GM23338 (cell line): ENCODE results near the gene THUMPD3. TPM values are rescaled to one million over a fixed set of nuclear protein-coding genes. Genes with fewer than 3 reads are reported as not detected.

Source experiments
- ATAC-seq: fragments of 200-7000 bp; cut with Tn5 transposase; 3 replicates; pipeline ENCODE4 v1.9.1; 2020
- DNase-seq: peaks from one replicate; pipeline ENCODE4 v3.0.0-alpha.2; 2015; ENCODE audit warnings: low spot score
- H2AFZ ChIP-seq: fragments of 200-600 bp; sonication (generic); 2 replicates; pipeline ENCODE4 v1.8.0; 2016; ENCODE audit warnings: antibody characterized with exemption, mild to moderate bottlenecking, moderate library complexity
- H3F3A ChIP-seq: fragments of 200-600 bp; sonication (generic); replicated peaks from 2 replicates; pipeline ENCODE4 v1.8.0; 2017; ENCODE audit warnings: antibody characterized with exemption, mixed run types, low read depth
- H3K27ac ChIP-seq: fragments of 200-600 bp; sonication (generic); 2 replicates; pipeline ENCODE4 v1.6.1; 2016; ENCODE audit warnings: low read depth
- H3K27me3 ChIP-seq: fragments of 200-600 bp; sonication (generic); 2 replicates; pipeline ENCODE4 v1.8.0; 2016; ENCODE audit warnings: mild to moderate bottlenecking, mixed run types, moderate library complexity; ENCODE audit not compliant: insufficient read depth
- H3K36me3 ChIP-seq: fragments of 200-600 bp; sonication (generic); 2 replicates; pipeline ENCODE4 v1.8.0; 2016; ENCODE audit warnings: mild to moderate bottlenecking; ENCODE audit not compliant: insufficient read depth
- H3K4me1 ChIP-seq: fragments of 200-600 bp; sonication (generic); 2 replicates; pipeline ENCODE4 v1.8.0; 2016; ENCODE audit warnings: mild to moderate bottlenecking, moderate library complexity; ENCODE audit not compliant: insufficient read depth
- H3K4me2 ChIP-seq: fragments of 200-600 bp; sonication (generic); 2 replicates; pipeline ENCODE4 v1.7.1; 2017; ENCODE audit warnings: mixed run types
- H3K4me3 ChIP-seq: fragments of 200-600 bp; sonication (generic); 2 replicates; pipeline ENCODE4 v1.6.1; 2016; ENCODE audit warnings: mixed run types
- H3K79me2 ChIP-seq: fragments of 200-600 bp; sonication (generic); replicated peaks from 2 replicates; pipeline ENCODE4 v1.8.0; 2017; ENCODE audit warnings: mild to moderate bottlenecking; ENCODE audit not compliant: insufficient read depth
- H3K9me2 ChIP-seq: fragments of 200-600 bp; sonication (generic); 2 replicates; pipeline ENCODE4 v1.8.0; 2017; ENCODE audit not compliant: insufficient read depth
- H4K20me1 ChIP-seq: fragments of 200-600 bp; sonication (generic); replicated peaks from 2 replicates; pipeline ENCODE4 v1.8.0; 2017; ENCODE audit warnings: mild to moderate bottlenecking; ENCODE audit not compliant: insufficient read depth
- H3K27ac Mint-ChIP-seq: 2 replicates; pipeline ENCODE4 v1.8.0; 2020; ENCODE audit warnings: inconsistent platforms, mild to moderate bottlenecking, moderate library complexity, mixed read lengths
- H3K27me3 Mint-ChIP-seq: 3 replicates; pipeline ENCODE4 v1.8.0; 2022; ENCODE audit warnings: low read depth, mild to moderate bottlenecking, moderate library complexity, mixed read lengths, inconsistent platforms; ENCODE audit not compliant: insufficient read depth, poor library complexity
- H3K36me3 Mint-ChIP-seq: 3 replicates; pipeline ENCODE4 v1.8.0; 2021; ENCODE audit warnings: low read depth, mild to moderate bottlenecking, inconsistent platforms, moderate library complexity, mixed read lengths
- H3K4me1 Mint-ChIP-seq: 3 replicates; pipeline ENCODE4 v1.8.0; 2020; ENCODE audit warnings: mild to moderate bottlenecking, inconsistent platforms, mixed read lengths
- H3K4me3 Mint-ChIP-seq: 3 replicates; pipeline ENCODE4 v1.8.0; 2021; ENCODE audit warnings: moderate library complexity, mild to moderate bottlenecking, inconsistent platforms, mixed read lengths
- H3K9me3 Mint-ChIP-seq: 3 replicates; pipeline ENCODE4 v1.8.0; 2020; ENCODE audit warnings: moderate library complexity, mild to moderate bottlenecking, inconsistent platforms, mixed read lengths
- CREB1 ChIP-seq: fragments of 250-450 bp; sonication (Bioruptor Pico); IDR thresholded peaks from 2 replicates; pipeline ENCODE4 v1.5.0; 2020; ENCODE audit warnings: low read depth, mild to moderate bottlenecking, moderate library complexity
- ETS1 ChIP-seq: IDR thresholded peaks from 2 replicates; pipeline ENCODE4 v1.6.1; 2016; ENCODE audit warnings: antibody characterized with exemption
- JUNB ChIP-seq: IDR thresholded peaks from one replicate; pipeline ENCODE4 v1.6.1; 2016; ENCODE audit warnings: antibody characterized with exemption; ENCODE audit not compliant: unreplicated experiment
- POLR2AphosphoS5 ChIP-seq: IDR thresholded peaks from 2 replicates; pipeline ENCODE4 v1.6.1; 2016; ENCODE audit warnings: antibody characterized with exemption, low read depth
- ZNF114 ChIP-seq: fragments of 250-450 bp; sonication (Bioruptor Pico); IDR thresholded peaks from 2 replicates; pipeline ENCODE4 v1.5.0; 2020; ENCODE audit warnings: mild to moderate bottlenecking, moderate library complexity
- polyA plus RNA-seq: library from polyadenylated mRNA; unstranded; fragments of >200 nt; fragmentation: Nextera tagmentation; extraction: Ambion mirVana; gene quantifications from 2 replicates; pipeline ENCODE4 v1.2.1, GENCODE V29; 2016
- total RNA-seq: library from RNA; depleted of rRNA; stranded (reverse); fragments of >200 nt; shearing (Covaris generic); gene quantifications from 2 replicates; pipeline ENCODE4 v1.2.3, GENCODE V29; 2014
- TF ChIP-seq, protein P1 (sequence below), 2 experiments: fragments of 200-600 bp in 1 of 2; sonication (generic) in 1 of 2; conservative IDR thresholded peaks; 2 replicates each; pipeline versions ENCODE4 v1.5.1 to v1.6.1; 2016 to 2017; ENCODE audit warnings: antibody characterized with exemption in 2 of 2, low read depth in 2 of 2, mild to moderate bottlenecking in 2 of 2, moderate library complexity in 1 of 2

Gene THUMPD3
- total and polyA plus RNA-seq, 2 experiments from 2014 or later = 30.1 to 54.1 TPM

DNA sequence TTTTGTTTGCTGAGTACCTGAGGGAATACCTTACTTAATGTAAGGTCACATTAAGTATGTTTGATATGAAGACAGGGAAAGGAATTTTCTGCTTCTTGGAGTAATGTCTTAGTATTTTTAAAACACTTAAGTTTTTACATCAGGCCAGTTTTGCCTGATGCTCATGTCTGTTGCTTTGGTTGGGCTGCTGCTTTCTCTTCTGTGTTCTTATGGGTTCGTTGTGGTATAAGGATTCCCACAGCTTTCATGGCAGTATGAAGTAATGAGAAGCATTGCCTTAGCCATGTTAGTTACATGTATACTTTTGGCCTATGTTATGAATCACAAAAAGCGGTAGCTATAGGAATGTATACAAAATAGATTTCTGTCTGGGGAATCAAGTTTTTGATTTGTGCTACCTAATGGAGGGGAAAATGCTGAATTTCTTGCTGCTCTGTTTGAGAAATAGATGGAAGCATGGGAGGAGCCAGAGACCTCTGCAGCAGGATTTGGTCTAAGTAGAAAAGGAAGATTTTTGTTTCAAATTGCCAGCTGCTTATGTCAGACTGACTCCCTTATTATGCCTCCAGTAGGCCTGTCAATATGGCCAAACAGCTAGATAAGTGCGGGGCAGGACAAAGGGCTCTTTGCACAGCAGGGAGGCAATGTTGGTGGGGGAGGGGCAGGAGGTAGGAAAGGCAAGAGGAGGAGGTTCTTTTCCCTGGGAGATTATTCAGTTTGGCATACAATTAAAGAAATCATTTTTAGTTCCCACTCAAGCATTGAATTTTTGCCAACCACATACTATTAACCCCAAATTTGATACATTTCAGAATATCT, 39.8 kb downstream of the THUMPD3 start:
- TF ChIP-seq POLR2AphosphoS5 (peak; percentile 26; the same call in 1 of the 2 replicates), CREB1 (CRISPR knock-in tag) (no peak; the same call in 1 of the 2 replicates), JUNB (no peak), ZNF114 (no peak)
- peak; percentile 58 for ATAC-seq
- no peaks in the 10 kb centered on the region; the same call in 2 of the 3 replicates for H3K9me3 Mint-ChIP-seq
- peak overlapping the region; percentile 82 for H3K27ac ChIP-seq
- H3K4me3 ChIP-seq = peak overlapping the region; percentile 88
- H3K27ac Mint-ChIP-seq = peak overlapping the region; percentile 80
- peaks cover 100% of the 10 kb centered on the region for H3K79me2 ChIP-seq
- peaks cover 63% of the 10 kb centered on the region for H4K20me1 ChIP-seq
- H3K4me3 Mint-ChIP-seq = peak overlapping the region; percentile 67
- H3K27me3 ChIP-seq = no peaks in the 10 kb centered on the region
- peaks cover 32% of the 10 kb centered on the region for H3K36me3 Mint-ChIP-seq
- DNase-seq = peak; percentile 90
- peak overlapping the region; percentile 90 for H3K4me2 ChIP-seq
- peaks cover 56% of the 10 kb centered on the region for H3K4me1 Mint-ChIP-seq
- no peaks in the 10 kb centered on the region for H3F3A ChIP-seq
- no peaks in the 10 kb centered on the region for H3K9me2 ChIP-seq
- H3K27me3 Mint-ChIP-seq = peaks cover 14% of the 10 kb centered on the region
- H3K4me1 ChIP-seq = peaks cover 60% of the 10 kb centered on the region
- no peaks in the 10 kb centered on the region for H3K36me3 ChIP-seq
- H2AFZ ChIP-seq = no peak overlapping the region

DNA sequence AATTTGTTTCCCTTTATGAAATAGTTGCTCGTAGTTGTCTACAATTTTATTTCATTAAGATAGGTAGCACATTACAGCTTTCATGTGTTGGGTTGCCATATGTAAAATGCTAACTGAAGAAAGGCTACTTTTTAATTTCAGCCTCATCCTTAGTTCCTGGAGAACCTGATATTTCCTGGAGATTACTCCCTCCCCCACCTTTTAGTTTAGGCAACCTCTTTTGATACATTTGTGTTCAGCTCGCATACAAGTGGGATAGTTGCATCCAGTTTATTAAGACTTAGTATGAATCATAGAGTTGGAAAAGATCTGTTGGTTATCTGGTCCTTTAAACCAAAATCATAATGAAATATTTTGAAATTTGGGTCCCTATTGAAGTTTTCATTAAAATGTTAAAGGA, 40.6 kb downstream of the THUMPD3 start:
- H3K79me2 ChIP-seq = peaks cover 100% of the 10 kb centered on the region
- no peaks in the 10 kb centered on the region for H3K27me3 ChIP-seq
- Mint-ChIP-seq H3K27ac (peak overlapping the region; percentile 28; the same call in 1 of the 2 replicates), H3K36me3 (peaks cover 27% of the 10 kb centered on the region), H3K27me3 (peaks cover 12% of the 10 kb centered on the region), H3K9me3 (no peaks in the 10 kb centered on the region), H3K4me3 (peak overlapping the region; percentile 67), H3K4me1 (peaks cover 60% of the 10 kb centered on the region)
- no peak overlapping the region for H2AFZ ChIP-seq
- peak overlapping the region; percentile 90 for H3K4me2 ChIP-seq
- TF ChIP-seq, protein P1, sequence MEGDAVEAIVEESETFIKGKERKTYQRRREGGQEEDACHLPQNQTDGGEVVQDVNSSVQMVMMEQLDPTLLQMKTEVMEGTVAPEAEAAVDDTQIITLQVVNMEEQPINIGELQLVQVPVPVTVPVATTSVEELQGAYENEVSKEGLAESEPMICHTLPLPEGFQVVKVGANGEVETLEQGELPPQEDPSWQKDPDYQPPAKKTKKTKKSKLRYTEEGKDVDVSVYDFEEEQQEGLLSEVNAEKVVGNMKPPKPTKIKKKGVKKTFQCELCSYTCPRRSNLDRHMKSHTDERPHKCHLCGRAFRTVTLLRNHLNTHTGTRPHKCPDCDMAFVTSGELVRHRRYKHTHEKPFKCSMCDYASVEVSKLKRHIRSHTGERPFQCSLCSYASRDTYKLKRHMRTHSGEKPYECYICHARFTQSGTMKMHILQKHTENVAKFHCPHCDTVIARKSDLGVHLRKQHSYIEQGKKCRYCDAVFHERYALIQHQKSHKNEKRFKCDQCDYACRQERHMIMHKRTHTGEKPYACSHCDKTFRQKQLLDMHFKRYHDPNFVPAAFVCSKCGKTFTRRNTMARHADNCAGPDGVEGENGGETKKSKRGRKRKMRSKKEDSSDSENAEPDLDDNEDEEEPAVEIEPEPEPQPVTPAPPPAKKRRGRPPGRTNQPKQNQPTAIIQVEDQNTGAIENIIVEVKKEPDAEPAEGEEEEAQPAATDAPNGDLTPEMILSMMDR (conservative IDR thresholded peaks at IDR 0.05; ENCODE audit: low read depth in 2 of 2) = no peak
- no peak for TF ChIP-seq ZNF114
- no peak for TF ChIP-seq ETS1
- DNase-seq = no peak
- no peaks in the 10 kb centered on the region for H3F3A ChIP-seq
- H3K27ac ChIP-seq = no peak overlapping the region; the same call in 1 of the 2 replicates
- no peaks in the 10 kb centered on the region for H3K36me3 ChIP-seq
- no peaks in the 10 kb centered on the region for H3K9me2 ChIP-seq
- no peak for ATAC-seq
- peak overlapping the region; percentile 88 for H3K4me3 ChIP-seq
- H4K20me1 ChIP-seq = peaks cover 65% of the 10 kb centered on the region
- peaks cover 60% of the 10 kb centered on the region for H3K4me1 ChIP-seq
